ENCODE measurements around the gene RECQL5.
A peak's percentile ranks its signal among the peaks of the same experiment; 100 is the strongest.

RECQL5 gene

DNA sequence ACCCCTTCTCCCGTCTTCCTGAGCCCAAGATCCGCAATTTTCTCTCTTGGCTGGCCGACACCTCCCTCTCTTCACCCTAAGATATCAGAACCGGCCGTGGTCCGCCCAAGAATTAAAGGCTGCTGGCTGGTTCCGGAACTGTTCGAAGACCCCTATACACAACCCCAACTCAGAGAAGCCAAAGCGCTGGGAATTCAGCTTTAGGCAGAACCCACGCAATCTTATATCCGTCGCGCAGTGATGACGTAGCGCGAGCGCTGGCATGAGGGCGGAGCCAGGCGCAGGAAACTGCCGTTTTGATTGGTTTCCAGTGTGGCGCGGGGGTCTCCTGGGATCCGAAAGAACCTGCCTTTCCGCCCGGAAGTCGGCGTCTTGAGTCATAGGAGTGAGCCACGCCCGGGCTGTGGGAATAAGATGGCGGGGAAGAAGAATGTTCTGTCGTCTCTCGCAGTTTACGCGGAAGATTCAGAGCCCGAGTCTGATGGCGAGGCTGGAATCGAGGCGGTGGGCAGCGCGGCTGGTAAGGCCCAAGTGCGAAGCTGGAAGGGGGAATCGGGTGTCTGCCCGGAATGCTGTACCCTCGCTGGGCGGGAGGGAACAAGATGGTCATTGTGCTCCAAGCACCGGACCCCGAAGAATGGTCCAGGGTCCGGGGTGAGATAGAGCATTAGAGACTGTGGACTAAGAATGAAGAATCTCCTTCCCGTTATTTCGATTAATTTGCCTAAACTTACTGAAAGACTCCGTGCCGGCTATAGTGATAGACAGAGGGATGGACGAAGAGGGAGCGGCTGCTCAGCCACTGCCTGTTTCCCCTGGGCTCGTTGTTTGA is at the start of gene RECQL5, which contains the start of gene SAP30BP:
TSS of gene RECQL5 (minus strand) at position 196 of the 832 bp plus-strand sequence. CDS start 597 bp downstream, outside the sequence.
TSS of gene SAP30BP (plus strand) at position 380 of the 832 bp plus-strand sequence. CDS start at position 415, 35 bp downstream.
- peak; percentile 97 for DNase-seq

DNA sequence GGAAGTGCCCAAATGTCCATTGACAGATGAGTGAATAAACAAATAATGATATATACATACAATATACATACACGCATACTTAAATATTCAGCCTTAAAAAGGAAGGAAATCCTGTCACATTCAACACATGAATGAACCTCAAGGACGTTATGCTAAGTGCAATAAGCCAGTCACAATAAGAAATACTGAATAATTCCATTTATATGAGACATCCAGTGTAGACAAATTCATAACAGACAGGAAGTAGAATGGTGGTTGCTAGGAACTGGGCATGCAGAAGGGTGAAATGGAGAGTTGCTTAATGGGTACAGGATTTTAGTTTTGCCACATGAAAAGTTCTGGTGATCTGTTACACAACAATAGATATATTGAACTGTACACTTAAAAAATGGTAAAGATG is 45.5 kb upstream of the RECQL5 start:
- DNase-seq = no peak

DNA sequence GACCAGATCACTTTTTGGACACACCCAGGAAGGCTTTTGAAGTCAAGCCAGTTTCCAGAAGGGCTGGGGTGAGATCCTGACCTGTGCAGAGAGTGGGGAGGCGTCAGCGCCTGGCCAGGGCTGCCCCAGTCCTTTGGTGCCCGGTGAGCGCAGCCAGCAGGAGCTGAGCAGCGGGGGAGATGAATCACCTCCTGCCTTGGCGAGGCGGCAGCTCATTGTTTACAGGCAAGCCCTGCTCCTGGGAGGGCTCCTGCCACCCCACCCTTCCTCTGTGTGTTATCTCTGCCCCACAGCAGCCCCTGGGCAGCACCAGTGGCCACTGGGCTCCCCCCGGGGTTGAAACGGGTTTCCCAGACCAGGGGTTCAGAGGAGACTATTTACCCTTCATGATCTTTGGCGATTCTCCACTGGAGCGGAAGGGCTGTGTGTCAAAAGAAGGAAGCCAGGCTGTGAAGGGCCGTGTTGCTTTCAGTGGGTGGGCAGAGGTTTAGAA is 40.2 kb upstream of the RECQL5 start:
- DNase-seq = no peak

DNA sequence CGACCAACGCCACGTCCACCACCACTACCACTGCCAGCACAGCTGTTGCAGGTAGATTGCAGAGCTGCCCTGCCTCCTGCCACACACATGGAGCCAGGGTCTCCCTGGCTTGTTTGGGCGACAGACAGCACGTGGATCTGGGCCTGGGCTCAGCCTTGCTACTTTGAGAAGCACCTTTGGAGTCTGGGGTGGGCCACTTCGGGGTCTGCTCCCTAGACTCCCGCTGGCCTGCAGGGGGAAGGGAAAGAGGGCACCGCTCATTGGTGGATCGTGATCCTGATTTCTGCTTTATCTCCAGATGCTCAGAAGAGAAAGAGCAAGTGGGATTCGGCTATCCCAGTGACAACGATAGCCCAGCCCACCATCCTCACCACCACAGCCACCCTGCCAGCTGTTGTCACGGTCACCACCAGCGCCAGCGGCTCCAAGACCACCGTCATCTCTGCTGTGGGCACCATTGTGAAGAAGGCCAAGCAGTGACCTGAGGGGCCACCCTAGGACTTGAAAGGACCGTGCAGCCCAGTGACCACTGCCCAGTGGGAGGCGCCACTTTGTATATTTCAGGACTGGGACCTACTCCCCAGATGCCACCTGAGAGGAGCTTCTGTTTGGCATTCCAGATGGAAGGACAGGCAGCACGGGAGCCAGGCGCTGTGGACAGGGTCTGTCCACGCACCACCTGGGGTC is 39.2 kb upstream of the RECQL5 start:
- no peak for DNase-seq

DNA sequence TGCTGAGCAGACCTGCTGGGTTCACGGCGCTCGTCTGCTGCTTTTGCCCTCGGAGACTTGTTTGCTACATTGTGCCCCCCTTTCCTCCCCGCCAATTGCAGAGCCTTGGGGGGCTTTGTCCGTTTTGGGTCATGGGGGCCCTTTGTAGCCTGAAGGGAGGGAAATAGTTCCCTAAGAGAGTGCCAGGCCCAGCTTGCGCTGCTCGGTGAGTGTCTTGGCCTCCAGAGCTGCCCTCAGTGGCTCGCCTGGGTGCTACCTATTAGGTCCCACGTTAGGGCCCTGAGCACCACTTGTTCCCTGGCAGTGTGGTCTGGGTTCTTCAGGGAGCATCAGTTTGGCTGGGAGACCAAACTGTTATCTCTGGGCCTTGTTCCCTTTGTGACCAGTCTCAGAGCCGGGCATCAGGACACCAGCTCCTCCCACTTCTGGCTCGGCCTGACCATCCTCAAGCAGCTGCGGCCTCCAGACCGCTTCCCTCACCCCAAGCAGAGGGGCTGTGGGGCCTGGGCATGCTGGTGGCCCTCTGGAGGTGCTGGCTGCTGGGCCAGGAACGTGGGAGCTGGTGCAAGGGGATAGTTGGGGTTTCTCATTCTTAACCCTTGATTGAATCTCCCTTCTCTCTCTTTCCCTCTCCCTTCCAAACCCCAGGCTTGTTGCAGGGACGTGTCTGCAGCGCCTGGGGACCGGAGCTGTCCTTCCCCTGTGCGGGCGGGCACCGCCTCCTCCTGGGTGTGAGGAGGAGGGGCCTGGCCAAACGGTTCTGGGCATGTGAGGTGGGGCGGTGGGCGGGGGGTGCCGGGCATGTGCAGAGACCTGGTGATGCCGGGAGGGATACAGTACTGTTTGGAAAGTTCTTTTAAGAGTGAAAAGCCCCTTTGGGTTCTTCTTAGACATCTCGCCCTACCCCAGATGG is 38.3 kb upstream of the RECQL5 start:
- no peak for DNase-seq

DNA sequence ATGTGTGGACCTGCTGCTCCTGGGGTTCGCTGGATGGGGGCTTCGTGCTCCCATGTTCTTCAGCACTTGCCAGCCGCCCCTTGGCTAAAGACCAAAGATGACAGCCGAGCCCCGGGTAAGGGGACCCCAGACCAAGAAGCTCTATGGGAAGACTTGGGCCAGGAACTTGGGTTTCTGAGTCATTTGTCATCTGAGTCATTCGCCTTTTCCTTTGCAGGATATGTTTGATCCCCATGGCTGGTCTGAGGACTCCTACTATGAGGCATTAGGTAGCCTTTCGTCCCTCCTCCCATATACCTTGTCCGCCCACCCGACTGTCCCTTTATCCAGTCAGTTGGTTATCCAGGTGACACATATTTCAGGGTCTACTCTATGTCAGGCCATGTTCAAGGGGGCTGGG is 36.6 kb upstream of the RECQL5 start:
- DNase-seq = no peak

DNA sequence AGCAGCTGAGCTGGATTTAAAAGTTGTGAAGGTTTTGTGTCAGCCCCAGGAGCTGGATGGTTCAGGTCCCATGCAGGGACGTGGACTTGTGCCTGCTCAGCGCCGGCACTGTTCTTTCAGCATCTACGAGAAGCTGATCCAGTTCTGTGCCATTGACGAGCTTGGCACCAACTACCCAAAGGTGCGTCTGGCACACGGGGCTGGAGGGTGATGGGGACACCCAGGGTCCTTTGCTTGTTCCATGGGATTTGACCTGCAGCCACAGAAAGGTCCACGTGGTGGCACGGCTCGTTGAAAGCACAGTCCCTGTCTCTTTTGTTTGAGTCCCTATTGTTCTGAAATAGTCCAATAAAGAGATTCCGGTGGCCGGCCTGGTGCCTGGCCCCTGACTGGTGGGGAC is 36.2 kb upstream of the RECQL5 start:
- no peak for DNase-seq

DNA sequence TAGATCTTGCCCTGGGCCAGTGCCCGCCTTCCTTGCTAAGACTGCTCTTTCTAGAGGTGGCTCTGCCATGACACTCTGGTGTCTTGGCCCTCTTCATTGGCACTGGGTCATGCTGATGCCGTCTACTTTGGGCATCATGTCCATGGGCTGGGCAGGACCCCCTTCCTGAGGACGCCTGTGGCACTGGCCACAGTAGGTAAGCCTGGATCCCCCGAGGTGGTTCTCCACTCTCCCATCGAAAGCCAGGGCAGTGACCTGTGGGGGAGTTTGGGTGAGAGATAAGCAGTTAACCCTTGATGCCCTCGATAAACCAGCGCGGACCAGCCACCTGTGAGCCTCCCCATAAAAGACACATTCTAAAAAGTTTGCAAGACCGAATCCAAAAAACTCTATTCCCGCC is 34.3 kb upstream of the RECQL5 start:
- DNase-seq = no peak

DNA sequence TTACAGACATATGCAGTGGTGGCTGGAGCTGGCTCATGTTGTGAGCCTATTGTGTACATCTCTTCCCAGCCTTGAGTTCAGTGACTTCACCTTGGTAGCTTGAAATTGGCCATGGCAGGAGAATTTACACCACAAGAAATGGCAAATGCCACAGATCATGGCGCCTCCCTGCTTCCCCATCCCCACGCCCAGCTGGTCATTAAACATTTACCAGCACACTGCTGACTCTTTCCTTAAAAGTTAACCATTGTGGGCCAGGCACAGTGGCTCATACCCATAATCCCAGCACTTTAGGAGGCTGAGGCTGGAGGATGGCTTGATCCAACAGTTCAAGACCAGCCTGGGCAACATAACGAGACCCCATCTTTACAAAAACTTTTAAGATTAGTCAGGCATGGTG is 31.7 kb upstream of the RECQL5 start:
- DNase-seq = no peak

DNA sequence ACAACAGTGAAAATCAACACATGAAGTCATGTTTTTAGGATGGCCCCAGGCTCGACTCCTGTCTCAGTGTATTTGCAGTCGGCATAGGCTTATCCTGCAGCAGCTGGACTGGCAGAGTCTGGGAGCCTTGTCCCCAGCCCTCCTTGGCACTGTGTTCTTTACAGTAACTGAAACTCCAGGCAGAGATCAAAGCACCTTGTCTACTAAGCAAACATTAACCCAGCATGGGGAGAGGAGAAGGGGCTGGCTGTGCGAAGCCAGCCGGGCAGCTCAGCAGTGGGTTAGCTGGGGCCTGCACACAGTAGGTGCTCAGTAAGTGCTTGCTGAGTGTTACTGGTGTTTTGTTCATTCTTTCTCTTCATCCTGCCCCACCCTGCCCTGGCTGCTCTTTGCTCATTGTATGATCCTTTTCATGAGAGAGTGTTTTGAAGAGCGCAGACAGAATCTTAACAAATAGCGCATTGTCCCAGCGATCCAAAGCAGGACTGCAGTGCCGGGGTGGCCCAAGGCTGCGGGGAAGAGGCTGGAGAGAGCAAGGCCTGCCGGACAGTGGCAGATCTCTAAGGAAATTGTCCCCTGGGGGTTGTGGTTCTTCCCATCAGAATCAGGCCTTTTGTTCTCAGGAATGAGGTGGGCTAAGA is 30.8 kb upstream of the RECQL5 start:
- no peak for DNase-seq

DNA sequence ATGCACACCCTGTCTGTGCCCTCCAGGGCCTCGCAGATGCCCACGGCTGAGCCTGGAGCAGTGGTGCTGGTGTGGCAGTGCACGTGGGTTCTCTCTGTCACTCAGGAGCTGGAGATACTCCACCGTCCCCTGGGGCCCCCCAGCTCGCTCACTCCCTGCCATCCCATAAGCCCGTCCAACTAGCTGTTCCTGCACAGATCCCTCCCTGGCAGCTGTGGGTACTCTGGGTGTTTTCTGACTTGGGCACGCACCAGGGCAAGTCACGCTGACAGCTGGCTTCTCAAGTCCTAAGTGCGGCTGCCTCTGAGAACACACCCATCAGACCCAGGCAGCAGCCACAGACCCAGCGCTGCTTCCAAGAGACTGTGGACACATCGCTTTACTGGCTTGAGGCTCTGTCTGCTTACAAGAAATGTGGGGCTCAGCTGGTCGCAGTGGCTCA is 28.9 kb upstream of the RECQL5 start:
- no peak for DNase-seq

DNA sequence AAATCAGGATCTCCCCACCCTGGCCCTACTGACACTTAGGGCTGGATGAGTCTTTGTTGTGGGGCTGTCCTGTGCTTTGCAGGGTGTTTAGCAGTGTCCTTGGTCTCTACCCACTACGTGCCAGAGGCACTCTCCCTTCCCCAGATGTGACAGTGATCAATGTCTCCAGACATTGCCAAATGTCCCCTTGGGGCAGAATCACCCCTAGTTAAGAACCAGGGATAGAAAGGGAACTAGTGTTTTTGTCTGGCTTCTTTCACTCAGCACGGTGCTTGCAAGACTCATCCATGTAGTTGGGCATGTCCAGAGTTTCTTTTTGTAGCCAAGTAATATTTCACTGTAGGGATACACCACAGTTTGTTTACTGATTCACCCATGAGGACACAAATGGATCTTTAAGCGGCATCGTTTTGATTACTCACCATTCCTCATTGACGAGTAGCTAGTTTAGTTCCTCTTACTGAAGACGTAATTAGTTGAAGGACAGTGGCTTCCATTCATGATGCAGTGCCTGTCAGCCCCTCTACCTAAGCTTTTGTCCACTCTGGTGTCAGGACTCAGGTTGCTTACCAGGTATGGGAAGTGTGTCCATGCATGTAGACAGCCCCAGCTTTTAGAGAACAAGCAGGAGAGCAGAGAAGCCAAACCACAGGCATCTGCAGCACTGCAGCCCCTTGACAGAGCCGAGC is 28.3 kb upstream of the RECQL5 start:
- DNase-seq = no peak

DNA sequence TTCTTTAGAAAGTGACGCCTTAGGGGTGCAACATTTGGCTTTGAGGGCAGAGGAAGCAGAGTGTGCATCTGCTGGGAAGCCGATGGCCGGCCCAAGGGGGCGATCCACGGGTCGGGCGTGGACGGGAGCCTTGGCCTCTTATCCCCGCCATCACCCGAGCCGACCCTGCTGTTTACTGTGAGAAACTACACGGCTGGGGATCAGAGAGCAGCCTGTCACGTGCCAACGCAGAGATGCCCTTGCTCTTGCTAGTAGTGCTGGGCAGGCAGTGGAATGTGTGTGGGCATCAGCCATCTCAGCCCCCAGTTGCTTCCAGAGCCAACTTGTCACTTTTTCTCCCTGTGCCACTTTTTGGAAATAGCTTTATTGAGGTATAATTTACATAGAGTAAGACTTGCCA is 27.6 kb upstream of the RECQL5 start:
- DNase-seq = no peak

DNA sequence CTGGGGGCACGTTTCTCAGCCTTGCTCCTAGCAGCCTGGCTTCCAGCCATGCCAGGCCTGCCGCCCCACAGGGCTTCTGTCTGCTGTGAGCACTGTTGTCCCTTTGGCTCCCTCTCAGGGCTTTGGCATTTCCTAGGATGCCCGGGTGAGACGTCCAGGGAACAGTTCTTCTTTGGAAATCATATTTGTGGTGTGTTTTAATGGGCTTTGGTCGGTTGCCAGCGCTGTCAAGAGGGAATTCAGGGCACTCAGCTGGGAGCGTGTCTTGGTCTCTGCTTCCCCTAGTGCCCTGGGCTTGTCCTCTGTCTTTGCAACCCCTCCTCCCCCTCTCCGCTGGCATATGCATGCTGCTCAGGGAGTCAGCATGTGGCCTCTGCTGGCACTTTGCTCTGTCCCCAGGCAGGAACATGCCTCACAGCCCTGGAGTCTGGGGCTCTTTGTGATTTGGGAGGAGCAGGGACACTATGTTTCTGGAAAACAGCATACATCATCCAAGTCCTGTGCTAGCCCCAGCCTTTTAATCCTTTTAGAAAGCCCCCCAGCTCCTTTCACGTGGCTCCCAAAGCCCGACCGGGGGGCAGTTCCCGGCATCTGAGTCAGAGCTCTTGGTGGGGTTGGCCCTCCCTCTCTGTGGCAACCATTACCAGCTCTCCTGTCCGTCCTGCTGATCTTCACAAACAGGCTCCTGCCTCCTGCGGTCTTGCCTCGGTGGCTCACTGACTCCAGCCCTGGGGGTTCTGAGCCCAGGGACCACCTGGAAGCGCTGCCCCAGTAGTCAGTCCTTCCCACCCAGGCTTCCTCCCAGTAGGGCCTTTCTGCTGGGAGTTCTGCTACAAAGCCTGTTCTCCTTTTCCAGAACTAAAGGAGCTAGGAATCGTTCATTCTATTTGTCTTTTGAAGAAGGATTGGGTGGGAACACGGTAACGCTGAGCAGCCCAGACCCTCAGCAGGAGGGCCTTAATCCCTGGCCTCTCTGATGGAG is 26.8 kb upstream of the RECQL5 start:
- DNase-seq = peak; percentile 4

DNA sequence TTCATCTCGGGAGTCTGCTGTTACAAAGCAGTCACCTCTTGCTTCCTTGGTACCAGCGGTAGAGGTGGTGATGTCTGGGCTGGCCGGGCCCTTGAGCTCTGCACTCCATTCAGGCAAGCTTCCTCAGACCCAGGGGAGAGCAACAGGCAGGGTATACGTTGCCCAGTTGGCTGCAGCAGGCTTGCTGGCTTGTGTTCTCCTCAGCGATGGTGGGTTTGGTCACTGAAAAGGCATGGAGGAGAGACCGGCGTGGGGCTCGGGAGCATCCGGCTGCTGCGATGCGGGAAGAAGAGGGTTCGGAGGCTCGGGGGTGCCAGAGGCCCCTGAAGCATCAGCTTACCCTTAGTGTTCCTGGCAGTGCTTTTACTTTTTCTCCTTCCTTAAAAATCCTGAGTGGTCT is 26.0 kb upstream of the RECQL5 start:
- DNase-seq = no peak

DNA sequence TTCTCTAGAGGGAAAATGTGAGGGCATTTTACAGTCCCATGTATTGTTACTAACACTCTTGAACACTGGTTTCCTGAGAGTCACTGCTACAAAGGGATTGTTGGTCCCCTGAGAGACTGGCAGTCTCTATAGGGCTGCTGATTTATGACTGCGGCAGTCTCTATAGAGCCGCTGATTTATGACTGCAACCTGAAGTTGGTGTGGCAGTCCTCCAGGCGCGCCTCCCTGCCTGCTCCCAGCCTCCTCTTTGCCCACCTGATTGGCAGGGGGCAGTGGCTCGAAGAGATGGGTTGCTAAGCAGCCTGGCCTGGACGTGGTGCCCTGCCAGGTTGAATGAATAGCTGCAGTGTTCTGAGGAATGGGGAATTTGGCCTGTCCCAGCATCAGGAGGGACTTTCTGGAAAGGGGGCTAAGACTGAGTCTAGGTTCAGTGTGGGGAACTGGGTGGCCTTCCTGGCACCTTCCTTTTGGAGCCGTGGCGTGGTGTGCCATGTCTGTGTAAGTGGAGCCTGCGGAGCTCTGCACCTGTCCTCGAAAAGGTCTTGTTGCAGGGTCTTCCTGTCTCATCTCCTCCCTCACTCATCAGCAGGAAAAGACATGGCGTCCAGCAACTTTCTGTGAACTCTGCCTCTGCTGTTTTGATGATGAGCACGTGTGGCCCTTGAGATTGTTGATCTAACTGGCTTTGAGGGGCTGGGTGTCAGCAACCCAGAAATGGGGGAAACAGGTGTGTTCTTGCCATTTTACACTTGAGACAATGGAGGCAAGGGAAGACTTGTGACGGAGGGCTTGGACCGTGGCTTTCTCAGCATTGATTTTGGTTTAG is 25.1 kb upstream of the RECQL5 start:
- DNase-seq = no peak

DNA sequence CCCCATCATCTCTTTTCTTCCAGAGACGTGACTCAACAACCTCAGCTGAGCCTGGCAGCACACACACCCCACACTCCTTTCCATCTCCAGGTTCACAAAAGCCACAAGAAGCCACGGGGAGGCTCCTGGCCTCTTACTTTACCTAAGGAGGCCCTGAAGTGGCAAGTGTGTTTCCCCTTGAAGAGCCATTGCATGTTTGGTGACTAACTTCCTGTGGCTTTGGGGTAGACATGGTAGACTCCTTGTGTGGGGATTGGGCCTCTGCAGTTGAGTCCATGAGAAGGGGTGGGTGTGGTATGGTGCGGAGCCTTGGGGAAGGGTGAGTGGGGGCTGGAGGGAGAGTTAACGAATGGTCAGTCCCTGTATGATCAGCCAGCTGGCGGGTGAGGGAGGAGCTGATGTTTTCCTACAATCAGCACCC is 24.4 kb upstream of the RECQL5 start:
- DNase-seq = no peak

DNA sequence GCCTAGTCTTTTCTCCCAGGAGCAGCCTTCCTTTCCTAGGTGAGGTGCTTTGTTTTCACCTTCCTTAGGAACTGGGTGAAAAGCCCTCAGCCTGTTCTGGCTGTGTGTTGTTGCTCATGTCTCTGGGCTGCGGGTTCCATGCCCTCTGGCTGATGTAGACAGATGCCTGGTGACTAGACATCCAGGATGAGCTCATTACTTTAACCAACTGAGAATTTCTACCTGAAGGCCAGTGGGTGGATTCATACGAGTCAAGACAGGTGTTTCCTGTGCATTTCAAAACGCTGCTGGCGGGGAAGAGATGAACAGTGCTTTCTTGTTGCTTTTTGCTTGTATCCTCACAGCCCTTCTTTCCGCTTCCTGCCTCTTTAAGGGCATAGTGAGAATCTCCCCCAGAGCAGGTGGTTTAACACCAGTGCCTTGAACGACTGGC is 22.5 kb upstream of the RECQL5 start:
- DNase-seq = no peak

DNA sequence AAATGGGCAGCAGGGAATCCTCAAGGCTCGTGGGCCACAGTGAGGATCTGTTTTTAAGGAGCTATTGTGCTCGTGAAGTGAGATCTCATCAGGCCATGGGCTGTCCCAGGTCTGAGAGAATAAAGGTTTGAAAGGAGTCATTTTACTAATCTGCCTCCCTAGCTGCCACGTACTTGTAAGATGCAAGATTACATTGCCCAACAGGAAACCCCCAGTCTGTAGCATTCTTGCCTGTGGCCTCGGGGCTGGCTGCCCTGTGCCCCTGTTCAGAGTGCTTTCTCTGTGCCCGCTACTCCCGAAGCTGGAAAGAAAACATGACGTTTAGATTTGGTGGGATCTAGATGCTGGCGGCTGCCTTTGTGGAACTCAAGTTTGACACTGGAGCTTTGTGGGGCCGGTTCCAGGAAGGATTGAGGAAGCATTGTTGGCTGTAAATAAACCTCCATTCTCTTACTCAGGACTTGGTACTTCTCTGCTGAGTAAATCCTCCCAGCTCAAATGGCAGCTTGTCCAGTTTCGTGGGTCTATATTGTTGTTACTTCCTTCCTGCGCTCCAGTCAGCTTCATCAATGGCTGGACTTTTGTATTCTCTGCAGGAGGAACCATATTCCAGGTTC is 21.4 kb upstream of the RECQL5 start:
- DNase-seq = no peak
